NCI-H460 (cell line): Measurements from ENCODE around the gene CAPN15. TPM values are rescaled to one million over a fixed set of nuclear protein-coding genes. Genes with fewer than 3 reads are reported as not detected.

Source experiments
- small RNA-seq, 2 experiments: library from RNA; depleted of rRNA; stranded (forward); fragments of <200 nt; gene quantifications; one replicate each; pipeline ENCODE3, GENCODE V24; 2014
- total RNA-seq: library from RNA; depleted of rRNA; stranded (reverse); fragments of >200 nt; shearing (Covaris generic); gene quantifications from 2 replicates; pipeline ENCODE4 v1.2.3, GENCODE V29; 2014; rRNA removed

CAPN15 gene
- total RNA-seq, 1 experiment from 2014 or later, result 32.4 TPM

Small RNA genes within 50 kb of the gene (small RNA-seq; reads per million reads assigned to genes)
- gene MIR3176 (0.56 to 21.3 reads per million in 2 experiments), gene MIR5587 (0 to 0.18 reads per million in 2 experiments), gene Z98883.1 (0 reads per million in 2 experiments)

Other genes starting within 250 kb of the CAPN15 start
- gene ARHGDIG, start 247.1 kb upstream of the CAPN15 start, total RNA-seq, result 2.5 and 2.9 TPM in 2 replicates
- gene PDIA2, start 244.5 kb upstream of the CAPN15 start, total RNA-seq, result 0.40 and 0.64 TPM in 2 replicates
- 35.7 and 38.3 TPM in 2 replicates for gene AXIN1, start 175.0 kb upstream of the CAPN15 start, total RNA-seq
- 100 and 116 TPM in 2 replicates for gene MRPL28, start 157.2 kb upstream of the CAPN15 start, total RNA-seq
- gene PGAP6, start 145.7 kb upstream of the CAPN15 start, total RNA-seq, result 29.6 and 34.7 TPM in 2 replicates
- 170 and 201 TPM in 2 replicates for gene NME4, start 130.5 kb upstream of the CAPN15 start, total RNA-seq
- gene DECR2, start 125.8 kb upstream of the CAPN15 start, total RNA-seq, result 15.7 and 16.9 TPM in 2 replicates
- gene RAB11FIP3, start 102.1 kb upstream of the CAPN15 start, total RNA-seq, result 20.8 and 22.4 TPM in 2 replicates
- gene PRR35, start 32.7 kb downstream of the CAPN15 start, total RNA-seq, result 0.05 TPM in 1 of 2 replicates, not detected in the other
- gene NHLRC4, start 39.3 kb downstream of the CAPN15 start, total RNA-seq, result 0.12 and 0.35 TPM in 2 replicates
- 16.7 and 18.3 TPM in 2 replicates for gene PIGQ, start 42.3 kb downstream of the CAPN15 start, total RNA-seq
- gene RAB40C, start 62.4 kb downstream of the CAPN15 start, total RNA-seq, result 10.7 and 11.9 TPM in 2 replicates
- gene WFIKKN1, start 103.3 kb downstream of the CAPN15 start, total RNA-seq, result 0.15 and 0.43 TPM in 2 replicates
- 84.3 and 106 TPM in 2 replicates for gene METTL26, start 108.6 kb downstream of the CAPN15 start, total RNA-seq
- gene MCRIP2, start 114.1 kb downstream of the CAPN15 start, total RNA-seq, result 60.2 and 87.0 TPM in 2 replicates
- gene WDR90, start 121.7 kb downstream of the CAPN15 start, total RNA-seq, result 13.1 and 14.6 TPM in 2 replicates
- 39.6 and 47.4 TPM in 2 replicates for gene RHOT2, start 140.4 kb downstream of the CAPN15 start, total RNA-seq
- 2.2 and 2.3 TPM in 2 replicates for gene RHBDL1, start 148.0 kb downstream of the CAPN15 start, total RNA-seq
- gene STUB1, start 152.7 kb downstream of the CAPN15 start, total RNA-seq, result 69.3 and 83.1 TPM in 2 replicates
- 46.5 and 52.1 TPM in 2 replicates for gene JMJD8, start 156.6 kb downstream of the CAPN15 start, total RNA-seq
- gene WDR24, start 162.7 kb downstream of the CAPN15 start, total RNA-seq, result 8.8 and 10.2 TPM in 2 replicates
- gene FBXL16, start 178.1 kb downstream of the CAPN15 start, total RNA-seq, result 1.7 and 2.0 TPM in 2 replicates
- 30.3 and 61.8 TPM in 2 replicates for gene METRN, start 187.4 kb downstream of the CAPN15 start, total RNA-seq
- gene ANTKMT, start 193.4 kb downstream of the CAPN15 start, total RNA-seq, result 19.9 and 22.9 TPM in 2 replicates
- 4.1 and 4.5 TPM in 2 replicates for gene CCDC78, start 198.7 kb downstream of the CAPN15 start, total RNA-seq
- gene HAGHL, start 199.4 kb downstream of the CAPN15 start, total RNA-seq, result 9.3 and 11.7 TPM in 2 replicates
- 32.4 and 36.8 TPM in 2 replicates for gene CIAO3, start 213.3 kb downstream of the CAPN15 start, total RNA-seq
- gene MSLN, start 233.0 kb downstream of the CAPN15 start, total RNA-seq, result 0.29 and 0.54 TPM in 2 replicates